Activated gamma-delta T cell treated with Interleukin-2 at 50 U/mL for 16 hours (primary cell): ENCODE measurements around the gene PARP1.
"Not testable (repeated sequence)": the region's sequence is repeated elsewhere in the genome, so short reads cannot be mapped to it uniquely, and the experiment has no call there.

Source experiments
- DNase-seq: peaks from one replicate; pipeline ENCODE4 v3.0.0-alpha.2; 2020

Gene PARP1

DNA sequence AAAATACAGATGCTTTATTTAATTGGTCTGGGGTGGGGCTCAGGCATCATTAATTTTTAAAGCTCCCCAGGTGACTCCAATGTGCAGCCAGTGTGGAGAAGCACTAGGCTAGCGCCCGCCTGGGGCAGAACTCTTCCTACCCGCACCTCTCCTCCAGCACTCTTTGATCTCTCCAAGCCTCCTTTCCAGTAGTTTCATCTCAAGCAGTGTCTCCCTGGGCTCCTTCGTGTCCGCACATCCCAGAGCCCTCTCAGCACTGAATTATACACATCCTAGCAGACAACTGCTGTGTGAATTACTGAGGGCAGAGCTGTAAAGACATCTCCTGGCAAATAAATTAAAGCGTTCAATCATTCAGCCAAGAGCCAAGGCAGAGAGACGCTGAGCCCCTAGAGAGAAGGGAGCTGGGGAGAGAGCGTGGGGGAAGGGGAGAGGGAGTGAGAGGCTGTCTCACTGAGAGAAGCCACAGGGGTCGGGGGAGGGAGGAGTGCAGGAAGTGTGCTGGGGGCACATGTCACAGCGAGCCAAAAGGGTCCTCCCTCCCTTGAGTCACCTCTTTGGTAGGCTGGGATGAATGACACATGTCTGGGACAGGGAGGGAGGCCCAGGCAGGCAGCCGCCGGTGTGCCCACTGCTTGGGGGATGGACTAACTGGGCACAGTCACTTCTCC lies 21.0 kb upstream of the PARP1 start:
- peak; percentile 33 for DNase-seq

DNA sequence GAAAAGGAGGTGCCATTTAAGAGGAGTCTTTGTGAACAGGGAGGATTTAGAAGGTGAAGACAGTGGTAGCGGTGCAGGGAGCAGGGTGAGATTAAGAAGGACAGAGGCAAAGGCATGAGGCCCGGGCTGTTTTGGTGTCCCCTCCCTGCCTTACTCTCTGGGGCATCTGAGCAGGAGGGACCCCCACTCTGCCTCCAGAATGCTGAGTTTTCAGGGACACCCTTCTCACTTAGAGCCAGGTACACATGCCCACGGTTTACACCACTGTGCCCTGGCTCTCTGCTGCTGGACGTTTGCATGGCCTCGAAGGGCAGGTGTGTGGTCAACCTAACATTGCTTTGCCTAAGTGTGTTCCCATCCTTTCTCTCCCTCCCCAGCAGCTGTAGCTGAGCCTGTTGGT lies 20.5 kb upstream of the PARP1 start:
- DNase-seq, result no peak

DNA sequence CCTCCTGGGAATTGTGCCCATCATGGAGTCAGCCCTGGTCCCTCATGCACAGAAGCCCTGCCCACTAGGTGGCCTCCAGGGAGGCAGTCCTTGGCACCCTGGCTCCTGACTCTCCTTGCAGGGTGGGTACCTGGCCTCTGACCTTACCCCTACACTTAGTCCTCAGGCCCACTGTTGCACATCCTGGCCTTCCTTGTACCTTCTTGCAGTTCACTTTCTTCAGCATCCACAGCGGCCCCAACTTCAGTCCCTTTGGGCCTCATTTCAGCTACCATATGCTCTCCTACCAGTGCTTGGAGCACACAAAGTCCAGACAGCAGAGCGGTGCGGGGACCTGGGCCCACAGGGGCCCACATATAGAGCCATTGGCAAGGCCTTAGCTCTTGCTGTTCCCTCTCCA lies 19.2 kb upstream of the PARP1 start:
- DNase-seq, result no peak

DNA sequence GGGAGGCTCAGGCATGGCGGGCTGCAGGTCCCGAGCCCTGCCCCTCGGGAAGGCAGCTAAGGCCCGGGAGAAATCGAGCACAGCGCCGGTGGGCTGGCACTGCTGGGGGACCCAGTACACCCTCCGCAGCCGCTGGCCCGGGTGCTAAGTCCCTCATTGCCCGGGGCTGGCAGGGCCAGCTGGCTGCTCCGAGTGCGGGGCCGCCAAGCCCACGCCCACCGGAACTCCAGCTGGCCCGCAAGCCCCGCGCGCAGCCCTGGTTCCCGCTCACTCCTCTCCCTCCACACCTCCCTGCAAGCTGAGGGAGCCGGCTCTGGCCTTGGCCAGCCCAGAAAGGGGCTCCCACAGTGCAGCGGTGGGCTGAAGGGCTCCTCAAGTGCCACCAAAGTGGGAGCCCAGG lies 18.5 kb upstream of the PARP1 start:
- not testable (repeated sequence) for DNase-seq

DNA sequence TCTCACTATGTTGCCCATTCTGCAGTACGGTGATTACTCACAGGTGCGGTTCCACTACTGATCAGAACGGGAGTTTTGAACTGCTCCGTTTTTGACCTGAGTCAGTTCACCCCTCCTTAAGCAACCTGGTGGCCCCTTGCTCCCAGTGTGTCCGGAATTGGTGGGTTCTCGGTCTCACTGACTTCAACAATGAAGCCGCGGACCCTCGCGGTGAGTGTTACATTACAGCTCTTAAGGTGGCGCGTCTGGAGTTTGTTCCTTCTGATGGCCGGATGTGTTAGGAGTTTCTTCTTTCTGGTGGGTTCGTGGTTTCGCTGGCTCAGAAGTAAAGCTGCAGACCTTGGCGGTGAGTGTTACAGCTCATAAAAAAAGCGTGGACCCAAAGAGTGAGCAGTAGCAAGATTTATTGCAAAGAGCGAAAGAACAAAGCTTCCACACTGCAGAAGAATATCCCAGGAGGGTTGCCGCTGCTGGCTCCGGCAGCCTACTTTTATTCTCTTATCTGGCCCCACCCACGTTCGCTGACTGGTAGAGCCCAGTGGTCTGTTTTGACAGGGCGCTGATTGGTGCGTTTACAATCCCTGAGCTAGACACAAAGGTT lies 17.6 kb upstream of the PARP1 start:
- peak; percentile 46 for DNase-seq

DNA sequence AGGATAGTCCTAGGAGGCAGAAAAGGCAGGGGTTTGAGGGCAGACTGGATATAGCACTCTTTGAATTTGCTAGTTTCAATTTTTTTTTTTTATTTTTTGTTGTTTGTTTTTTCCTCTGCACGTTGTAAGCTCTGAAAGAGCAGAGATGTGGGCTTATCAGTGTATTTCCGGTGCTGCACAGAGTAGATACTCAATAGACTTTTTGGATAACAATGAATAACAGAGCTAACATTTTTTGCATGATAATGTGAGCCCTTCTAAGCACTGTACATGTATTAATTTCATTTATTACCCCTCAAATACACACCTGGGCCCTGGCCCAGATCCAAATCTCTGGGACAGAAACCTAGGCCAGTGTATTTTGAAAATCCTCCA lies 17.1 kb upstream of the PARP1 start:
- DNase-seq, result no peak

DNA sequence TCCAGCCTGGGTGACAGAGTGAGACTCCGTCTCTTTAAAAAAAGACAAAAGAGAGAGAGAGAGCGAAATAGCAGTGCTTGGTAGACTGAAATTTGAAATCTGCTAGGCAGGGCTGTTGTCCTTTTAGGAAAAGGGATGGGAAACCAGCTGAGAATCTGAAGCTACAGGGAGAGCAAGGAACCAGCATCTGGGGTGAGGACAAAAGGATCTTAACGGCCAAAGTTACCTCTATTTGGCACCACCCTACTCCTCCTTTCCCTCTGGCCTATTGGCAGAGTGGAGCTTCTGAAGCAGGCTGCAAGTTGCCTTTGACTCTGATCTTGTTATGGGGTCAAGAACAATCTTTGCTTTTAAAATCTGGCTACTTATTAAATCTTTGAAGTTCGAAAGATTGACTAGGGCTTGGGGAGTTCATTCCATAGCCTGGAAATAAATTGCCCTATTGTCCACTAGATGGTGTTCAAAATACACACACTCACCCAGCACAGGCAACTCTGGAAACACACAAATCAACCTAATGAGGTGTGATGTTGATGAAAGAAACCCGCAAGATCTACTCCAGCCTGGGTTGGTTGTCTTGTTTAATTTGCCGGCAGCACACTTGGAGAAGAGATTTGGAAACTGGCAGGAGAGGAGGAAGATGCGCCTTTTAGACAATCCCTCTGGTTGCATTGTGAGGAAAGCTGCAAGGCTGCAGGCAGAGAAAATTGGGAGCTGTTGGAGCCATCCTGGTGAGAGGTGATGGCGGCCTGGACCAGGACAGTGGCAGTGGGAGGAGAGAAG lies 16.5 kb upstream of the PARP1 start:
- peak; percentile 18 for DNase-seq

DNA sequence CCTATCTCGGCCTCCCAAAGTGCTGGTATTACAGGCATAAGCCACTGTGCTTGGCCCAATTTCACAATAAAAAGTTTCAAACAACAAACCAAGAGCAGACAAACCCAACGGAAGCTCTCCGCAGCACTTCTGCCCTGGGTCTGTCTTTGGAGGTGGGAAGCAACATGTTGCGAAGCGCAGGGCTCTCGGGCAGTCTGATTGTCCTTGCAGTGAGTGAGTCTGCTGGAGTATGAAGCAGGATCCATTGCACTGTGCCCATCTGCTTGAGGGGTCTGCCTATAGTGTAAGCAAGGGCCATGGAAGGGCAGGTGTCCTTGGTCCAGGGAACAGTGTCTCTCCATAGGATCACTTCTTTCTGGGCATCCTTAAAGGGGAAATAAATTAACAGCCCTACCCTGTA lies 14.6 kb upstream of the PARP1 start:
- no peak for DNase-seq

DNA sequence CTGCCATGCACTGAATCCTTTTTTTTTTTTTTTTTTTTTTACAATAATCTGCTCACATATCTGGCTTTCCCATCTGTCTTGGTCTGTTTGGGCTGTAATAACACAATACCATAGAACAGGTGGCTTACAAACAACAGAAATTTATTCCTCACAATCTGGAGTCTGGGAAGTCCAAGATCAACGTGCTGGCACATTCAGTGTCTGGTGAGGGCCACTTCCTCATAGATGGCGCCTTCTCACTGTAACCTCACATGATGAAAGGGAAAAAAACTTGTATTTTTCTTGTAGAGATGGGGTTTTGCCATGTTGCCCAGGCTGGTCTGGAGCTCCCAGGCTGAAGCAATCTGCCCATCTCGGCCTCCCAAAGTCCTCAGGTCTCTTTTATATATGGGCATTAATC lies 13.0 kb upstream of the PARP1 start:
- DNase-seq, result no peak

DNA sequence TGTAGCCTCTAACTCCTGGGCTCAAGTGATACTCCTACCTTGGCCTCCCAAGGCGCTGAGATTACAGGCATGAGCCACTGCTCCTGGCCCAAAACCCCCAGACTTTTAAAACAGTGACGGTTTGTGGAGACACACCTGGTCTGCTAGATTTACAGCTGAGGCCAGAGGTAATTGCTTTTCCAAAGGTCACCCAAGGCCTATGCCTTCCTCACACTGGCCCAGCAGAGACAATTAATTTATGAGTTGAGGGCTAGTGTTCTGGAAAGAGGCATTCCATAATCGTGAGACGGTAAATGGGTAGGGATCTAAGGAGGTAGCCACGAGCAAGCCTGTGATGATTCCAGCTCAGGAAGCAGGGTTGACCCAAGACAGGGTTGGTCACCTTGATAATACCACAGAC lies 12.4 kb upstream of the PARP1 start:
- DNase-seq, result no peak

DNA sequence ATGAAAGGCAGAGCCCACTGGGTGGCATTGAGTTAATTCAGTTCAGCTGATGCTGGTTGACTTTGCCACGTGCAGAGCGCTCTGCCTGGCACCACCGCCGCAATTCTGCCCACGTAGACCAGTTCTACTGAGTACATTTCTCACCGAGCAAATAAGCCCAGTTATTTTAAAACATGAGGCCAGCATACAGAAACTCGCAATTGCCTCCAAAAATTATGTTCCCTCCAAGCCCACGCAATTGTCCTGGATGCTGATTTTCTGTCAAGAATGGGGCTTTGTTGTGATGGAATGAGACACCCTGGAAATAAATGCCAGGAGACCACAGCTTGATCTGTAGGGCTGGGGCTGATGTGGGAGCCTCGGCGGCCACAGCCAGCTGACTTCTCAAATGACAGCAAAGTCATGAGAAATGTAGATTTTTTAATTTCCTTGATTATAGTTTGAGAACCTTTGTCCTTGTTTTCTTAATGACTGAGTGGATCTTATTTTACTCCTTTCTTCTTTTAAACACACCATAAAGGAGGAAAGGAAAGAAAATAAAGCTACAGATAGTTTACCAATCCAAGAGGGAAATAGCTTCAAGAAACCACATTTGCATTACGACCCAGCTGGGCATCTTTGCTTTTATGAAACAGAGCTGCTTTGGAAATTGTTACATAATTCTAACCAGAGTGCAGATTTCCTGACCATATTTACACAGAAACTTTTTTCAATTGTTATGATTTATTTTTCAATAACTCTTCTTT lies 11.6 kb upstream of the PARP1 start:
- no peak for DNase-seq

DNA sequence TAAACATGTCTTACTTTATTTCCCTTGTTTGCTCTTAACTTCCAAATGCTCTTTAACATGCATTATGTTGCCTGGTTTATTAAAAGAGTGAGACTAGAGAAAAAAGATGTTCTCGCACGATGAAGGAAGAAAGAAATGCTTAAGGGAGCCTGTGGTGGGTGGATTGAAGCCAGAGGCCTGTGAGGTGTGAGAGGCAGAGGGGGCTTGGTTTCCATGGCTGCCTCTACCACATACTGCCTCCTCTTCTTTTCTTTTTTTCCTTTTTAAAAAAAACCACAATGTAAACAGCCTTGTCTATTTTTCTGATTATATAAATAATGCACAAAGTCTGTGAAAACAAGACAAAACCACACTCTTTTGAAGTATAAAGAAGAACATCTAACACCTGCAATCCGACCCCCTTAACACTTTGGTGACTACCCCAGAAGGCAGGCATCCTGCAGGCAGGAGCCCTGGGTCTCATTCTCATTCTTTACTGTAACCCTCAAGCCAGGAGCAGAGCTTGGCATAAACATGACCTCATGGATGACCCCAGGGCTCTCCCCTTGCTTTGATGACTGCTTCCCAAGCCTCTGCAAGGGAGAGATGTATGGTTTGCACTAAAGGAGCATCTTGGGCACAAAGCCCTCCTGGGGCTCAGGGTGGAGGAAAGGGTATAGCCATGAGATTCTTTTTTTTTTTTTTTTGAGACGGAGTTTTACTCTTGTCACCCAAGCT lies 10.1 kb upstream of the PARP1 start:
- DNase-seq, result no peak

DNA sequence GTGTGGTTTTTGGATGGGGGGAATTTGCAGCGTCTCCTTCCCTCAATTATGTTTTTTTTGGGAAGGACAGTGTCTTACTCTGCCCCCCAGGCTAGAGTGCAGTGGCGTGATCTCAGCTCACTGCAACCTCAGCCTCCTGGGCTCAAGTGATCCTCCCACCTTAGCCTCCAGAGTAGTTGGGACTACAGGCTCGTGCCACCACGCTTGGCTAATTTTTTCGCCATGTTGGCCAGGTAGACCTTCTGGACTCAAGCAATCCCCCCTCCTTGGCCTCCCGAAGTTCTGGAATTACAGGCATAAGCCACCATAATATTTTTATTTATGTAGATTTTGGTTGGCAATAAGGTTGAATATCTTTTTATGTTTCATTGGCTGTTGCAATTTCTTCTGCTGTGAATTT lies 9.5 kb upstream of the PARP1 start:
- no peak for DNase-seq

DNA sequence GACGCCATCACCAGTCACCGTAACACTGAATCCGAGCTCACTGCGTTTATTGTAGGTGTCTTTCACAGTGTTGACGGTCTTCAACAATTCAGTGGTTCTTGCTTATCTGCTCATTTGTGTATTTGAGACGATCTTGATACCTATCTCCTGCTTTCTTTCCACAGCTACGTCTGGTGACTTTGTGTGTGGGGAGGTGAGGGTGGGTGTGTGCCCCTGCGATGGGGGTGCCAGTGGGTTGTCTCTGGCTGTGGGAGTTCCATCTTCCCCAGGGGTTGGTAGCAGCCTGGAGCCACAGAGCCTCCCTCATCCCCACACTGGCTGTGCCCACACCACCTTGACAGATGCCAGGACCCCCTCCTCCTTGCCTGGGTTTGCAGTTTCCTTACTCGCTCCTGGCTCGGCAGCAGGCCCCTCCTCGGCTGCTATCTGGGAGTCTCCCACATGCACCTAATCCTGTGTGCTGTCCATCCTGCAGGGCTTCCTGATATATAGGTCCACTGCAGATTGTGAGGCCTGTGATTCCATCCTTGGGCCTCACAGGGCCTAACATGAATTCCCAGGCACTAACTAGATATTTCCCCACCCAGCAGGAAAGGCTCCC lies 6.3 kb upstream of the PARP1 start:
- no peak for DNase-seq

DNA sequence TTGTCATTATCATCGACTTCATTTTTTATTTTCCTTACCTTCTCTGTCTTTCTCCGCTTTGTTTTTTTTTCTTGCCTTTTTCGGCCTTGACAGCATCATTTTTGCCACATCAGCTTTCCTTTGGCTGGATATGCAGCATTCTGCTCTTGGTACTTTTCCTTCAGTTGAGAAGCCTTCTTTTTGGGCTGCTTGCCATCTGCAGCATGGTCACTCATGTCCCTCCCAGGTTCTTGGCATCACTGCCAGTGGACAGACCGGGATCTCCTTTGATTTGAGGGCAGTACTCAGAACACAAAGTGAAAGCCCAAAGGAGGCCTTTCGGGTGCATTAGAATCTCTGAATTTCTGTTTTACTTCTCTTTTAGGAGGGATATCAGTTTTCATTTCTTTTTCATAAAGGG lies 3.7 kb upstream of the PARP1 start:
- no peak for DNase-seq

DNA sequence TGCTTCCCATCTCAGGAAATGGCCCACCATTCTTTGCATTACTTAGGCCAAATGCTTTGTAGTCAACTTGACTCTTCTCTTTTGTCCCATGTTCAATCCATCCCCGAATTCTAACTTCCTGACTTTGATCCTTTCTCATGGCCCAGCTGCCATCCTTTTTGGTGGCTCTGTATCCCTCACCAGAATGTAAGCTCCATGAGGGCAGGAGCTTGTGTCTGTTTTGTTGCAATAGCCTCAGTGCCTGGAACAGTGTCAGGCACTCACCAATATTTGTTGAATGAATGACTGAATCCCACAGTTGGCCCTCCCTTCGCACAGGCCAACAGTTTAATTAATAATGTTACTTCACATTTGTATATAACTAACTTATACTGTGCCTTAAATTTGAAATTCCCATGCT lies 3.1 kb upstream of the PARP1 start:
- DNase-seq, result no peak

DNA sequence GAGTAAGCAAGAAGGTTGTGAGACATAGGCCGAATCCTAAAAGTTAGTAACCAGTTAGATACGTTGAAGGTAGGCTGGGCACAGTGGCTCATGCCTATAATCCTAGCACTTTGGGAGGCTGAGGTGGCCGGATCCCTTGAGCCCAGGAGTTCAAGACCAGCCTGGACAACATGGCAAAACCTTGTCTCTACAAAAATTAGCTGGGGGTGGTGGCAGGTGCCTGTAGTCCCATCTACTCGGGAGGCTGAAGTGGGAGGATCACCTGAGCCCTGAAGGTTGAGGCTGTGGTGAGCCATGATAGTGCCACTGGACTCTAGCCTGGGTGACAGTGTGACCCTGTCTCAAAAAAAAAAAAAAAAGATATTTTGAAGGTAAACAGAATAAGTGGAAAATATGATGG lies 1.5 kb upstream of the PARP1 start:
- DNase-seq, result no peak

DNA sequence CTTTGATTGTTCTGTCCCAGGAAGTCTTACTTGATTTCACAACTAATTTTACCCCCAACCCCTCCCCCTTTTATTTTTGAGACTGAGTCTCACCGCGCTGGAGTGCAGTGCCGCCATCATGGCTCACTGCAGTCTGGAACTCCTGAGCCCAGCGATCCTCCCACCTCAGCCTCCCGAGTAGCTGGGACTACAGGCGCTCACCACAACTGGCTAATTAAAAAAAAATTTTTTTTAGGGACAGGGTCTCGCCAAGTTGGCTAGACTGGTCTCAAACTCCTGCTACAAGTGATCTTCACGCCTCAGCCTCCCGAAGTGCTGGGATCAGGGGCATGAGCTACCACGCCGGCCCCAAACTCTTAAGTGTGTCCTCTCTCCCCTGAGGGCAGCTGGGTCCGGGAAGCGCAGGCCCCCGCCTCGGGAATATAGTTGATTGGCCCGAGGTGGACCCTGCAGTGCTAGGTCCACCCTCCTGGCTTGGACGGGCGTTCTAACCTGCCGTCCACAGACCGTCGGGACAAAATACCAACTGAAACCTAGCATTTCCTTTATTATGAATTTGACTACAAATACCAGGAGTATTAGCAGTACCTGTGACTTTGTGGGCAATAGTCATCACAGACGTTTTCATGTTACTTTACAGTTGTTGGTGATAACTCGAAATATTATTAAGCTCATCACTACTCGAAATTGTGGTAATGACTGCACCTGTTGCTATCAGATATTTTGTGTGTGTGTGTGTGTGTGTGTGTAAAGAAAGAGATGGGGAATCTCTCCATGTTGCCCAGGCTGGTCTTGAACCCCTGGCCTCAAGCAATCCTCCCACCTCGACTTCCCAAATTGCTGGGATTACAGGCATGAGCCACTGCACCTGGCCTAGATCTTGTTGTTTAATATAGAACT lies 642 bp upstream of the PARP1 start:
- no peak for DNase-seq

DNA sequence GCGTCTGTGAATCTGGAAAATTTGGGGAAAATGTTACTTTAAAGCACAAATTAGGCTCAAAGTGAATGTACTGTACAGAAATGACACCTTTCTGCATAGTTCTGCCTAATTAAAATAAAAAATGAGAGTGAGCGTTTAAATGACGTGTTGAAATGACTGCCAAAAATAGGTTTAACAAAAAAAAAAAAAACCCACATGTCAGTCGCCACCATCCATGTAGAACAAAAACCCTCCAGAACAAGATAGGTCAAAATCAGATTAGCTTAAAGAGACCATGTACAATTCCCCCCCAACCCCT lies 745 bp downstream of the PARP1 start:
- no peak for DNase-seq

DNA sequence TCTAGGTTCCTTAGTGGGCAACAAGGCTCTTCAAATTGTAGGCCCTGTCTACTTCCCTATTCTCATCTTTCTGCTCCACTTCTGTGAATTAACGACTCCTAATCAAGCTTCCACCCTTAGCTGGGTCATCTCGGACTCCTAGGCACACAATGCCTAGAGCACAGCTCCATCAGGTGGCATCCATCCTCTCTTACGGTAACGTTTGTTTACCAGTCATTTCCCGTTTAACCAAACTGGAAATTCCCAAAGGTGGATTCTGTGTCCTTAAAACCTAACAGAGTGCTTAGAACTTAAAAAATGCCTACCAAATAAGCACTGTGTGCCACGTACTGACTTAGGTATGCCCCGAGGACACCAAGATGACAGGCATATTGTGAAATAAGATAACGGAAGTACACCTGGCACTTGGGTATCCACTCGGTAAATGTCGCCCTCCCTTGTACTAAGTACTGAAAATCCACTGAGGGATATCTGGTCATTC lies 1.5 kb downstream of the PARP1 start:
- DNase-seq, result no peak

DNA sequence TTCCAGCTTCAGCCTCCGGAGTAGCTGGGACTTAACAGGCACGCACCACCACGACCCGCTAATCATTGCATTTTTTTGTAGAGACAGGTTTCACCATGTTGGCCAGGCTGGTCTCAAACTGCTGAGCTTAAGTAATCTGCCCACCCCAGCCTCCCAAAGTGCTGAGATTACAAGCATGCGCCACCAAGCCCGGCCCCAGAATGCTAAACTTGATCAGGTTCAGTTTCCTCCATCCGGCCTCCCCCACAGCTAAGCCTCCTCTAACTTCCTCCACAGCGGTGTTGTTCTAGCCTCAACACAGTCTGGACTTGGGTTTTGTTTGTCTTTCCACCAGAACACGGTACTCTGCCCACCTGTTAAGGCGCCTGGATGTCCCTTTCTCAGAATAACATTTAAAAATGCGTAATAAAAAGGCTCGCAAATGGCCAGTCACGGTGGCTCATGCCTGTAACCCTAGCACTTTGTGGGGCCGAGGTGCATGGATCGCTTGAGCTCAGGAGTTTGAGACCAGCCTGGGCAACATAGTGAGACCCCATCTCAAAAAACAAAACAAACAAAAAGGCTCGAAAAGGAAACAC lies 2.4 kb downstream of the PARP1 start:
- peak; percentile 28 for DNase-seq
